Measurements from ENCODE around the gene OGDHL.
"Not testable (repeated sequence)": the region's sequence is repeated elsewhere in the genome, so short reads cannot be mapped to it uniquely, and the experiment has no call there.

The OGDHL gene

DNA sequence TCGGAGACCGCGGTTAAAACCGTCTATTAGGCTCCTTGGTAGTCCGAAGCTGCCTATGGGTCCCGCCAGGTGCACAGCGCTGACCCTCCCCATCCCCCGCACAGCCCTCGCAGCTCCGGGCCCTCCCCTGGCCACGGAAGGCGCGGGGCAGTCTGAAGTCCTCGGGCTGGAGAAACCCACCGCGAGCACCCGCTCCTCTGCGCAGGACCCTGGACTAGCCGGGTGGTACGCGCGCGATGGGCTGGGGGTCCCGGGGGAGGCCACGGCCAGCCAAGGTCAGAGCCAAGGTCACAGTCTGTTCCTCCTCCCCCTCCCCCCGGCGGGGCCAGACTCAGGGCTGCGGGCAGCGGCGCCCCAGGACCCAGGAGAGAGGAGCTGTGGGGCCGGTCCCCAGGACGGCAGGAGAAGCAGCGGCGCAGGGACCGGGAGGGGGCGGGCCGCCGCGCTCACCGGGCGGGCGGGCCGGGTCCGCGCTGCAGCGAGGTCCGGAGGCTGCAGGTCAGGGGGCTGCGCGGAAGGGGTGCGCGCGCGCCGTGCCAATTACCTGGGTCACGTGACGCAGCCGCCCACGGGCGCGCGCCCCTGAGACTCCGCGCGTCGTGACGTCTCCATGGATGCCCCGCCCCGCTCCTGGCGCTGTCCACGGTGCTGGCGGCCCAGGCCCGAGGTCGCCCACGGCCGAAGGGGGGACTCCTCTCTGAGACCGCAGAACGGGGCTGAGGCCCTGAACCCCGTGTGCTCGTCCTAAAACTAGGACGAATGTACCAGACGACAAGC is at the start of gene OGDHL:
Gene OGDHL (minus strand): TSS at position 535 of the 777 bp plus-strand sequence. CDS start 3,731 bp downstream, outside the sequence.
- peak; percentile 87 for DNase-seq

GRCh38 chr10:49803988-49804387 is 41.9 kb upstream of the OGDHL start:
- DNase-seq = no peak

DNA sequence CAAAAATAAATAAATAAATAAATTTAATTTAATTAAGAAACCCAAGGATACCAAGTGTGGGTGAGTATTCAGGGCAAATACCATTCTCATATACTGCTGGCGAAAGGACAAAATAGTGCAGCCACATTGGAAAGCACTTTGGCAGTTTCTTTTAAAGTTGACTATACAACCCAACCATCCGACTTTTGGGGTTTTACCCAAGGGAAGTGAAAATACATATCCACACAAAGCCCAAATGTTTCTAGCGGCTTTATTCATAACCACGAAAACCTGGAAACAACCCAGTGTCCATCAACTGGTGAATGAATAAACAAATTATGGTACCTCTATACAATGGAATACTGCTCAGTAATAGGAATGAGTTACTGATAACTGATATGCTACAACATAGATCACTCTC is 36.2 kb upstream of the OGDHL start:
- no peak for DNase-seq

GRCh38 chr10:49791100-49791499 is 29.0 kb upstream of the OGDHL start:
- DNase-seq = no peak

DNA sequence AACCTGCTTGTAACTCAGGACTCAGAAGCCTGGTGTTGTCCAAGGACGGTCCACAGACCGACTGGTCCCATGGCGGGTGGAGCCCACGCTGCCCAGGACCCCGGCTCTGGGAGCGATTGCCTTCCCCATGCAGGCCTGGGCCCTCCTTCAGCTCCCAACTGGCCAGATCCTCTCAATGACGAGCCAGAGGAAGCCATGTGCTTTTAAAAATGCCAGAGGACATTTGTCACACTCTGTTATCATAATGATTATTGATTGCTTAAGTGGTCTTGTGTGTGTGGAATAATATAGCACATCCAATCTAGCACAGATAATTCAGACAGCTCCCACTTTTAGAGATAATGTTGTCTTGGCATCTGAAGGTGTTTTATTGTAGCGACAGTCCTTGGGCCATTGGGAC is 22.6 kb upstream of the OGDHL start:
- no peak for DNase-seq

DNA sequence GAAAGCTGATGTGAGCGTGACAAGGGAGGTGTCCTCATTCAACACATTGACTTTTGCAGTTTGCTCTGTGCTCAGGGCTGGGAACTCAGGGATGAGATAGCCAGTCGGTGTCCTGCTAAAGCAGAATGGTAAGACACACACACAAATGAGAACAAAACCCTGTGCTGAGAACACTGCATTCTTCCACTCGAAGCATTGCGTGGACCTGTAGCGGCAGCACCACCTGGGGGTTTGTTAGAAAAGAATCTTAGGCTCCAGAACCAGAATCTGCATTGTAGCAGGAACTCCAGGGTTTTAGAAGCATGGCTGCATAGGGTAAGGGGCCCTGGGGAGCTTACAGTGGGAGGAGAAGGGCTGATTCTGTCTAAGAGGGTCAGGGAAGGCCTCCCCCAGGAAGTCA is 21.5 kb upstream of the OGDHL start:
- DNase-seq = peak; percentile 8

- DNase-seq = peak; percentile 42
Measured at GRCh38 chr10:49781247-49781646, 19.1 kb upstream of the OGDHL start.

GRCh38 chr10:49778197-49778596 is 16.1 kb upstream of the OGDHL start:
- no peak for DNase-seq

DNA sequence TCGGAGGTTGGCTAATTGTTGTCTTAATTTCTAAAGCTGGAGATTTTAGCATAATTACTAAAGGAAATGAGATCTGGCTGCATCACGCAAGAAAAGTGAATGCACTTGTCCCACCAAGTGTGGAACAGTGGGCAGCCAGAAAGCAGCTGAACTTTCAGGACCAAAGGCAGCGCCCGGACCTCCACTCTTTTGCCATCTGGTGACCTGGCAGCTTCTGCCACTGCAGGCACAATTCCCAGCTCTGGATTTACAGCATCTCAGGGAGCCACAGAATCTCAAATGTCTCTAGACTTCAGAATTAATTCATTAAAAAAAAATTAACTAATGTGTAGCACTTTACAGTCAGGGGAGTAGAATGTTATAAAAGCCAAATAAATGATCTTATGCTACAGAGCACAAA is 14.7 kb upstream of the OGDHL start:
- no peak for DNase-seq

DNA sequence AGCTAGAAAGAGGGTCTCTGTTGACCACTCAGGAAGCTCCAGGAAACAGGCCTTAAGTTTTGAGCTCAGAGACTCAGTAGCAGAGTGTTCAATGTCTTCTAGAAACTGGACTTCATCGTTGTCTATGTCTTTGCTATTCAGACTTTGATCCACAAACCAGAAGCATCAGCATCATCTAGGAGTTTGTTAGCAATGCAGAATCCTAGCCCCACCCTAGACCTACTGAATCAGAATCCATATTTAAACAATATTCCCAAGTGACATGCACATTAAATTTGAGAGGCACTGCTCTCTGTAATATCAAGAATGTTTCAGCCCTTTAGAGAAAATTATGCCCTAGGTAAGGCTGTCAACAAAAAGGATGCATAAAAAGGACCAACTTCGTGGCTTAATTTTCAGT is 12.9 kb upstream of the OGDHL start:
- DNase-seq = no peak

- not testable (repeated sequence) for DNase-seq
Measured at GRCh38 chr10:49772944-49773343, 10.8 kb upstream of the OGDHL start.

- DNase-seq = not testable (repeated sequence)
Measured at GRCh38 chr10:49771046-49771445, 8.9 kb upstream of the OGDHL start.

DNA sequence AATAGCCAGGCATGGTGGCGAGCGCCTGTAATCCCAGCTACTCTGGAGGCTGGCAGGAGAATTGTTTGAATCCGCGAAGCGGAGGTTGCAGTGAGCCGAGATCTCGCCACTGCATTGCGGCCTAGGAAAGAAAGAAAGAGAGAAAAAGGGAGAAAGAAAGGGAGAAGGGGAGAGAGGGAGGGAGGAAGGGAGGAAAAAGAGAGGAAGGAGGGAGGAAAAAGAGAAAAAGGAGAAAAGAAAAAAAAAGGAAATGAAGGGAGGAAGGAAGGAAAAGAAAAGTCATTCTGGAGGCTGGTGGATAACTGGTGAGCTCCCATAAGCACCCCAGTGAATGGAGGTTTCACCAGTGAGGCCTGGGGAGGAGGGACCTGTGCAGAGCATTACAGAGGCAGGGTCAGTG is 7.6 kb upstream of the OGDHL start:
- no peak for DNase-seq

GRCh38 chr10:49768731-49769130 is 6.6 kb upstream of the OGDHL start:
- no peak for DNase-seq

DNA sequence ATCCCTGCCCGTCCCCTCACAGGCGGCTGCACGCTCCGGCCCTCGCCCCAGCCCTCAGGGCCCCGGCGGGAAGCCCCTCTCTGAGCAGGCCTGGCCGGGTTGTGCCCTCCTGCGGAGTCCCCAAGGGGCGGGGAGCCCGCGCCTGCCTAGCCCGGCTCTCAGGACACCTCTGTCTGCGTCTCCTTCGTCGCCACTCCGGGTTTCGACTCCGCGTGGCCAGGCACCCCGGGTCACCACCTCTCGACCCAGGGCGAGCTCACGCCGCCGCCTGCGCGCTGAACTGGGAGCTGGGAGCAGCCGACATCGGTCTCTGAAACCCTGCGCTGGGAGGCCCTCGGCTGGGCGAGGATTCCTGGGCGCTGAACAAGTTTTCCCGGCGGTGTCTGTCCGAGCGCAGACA is 6.2 kb upstream of the OGDHL start:
- DNase-seq = no peak

- no peak for DNase-seq
Measured at GRCh38 chr10:49767752-49768151, 5.6 kb upstream of the OGDHL start.

DNA sequence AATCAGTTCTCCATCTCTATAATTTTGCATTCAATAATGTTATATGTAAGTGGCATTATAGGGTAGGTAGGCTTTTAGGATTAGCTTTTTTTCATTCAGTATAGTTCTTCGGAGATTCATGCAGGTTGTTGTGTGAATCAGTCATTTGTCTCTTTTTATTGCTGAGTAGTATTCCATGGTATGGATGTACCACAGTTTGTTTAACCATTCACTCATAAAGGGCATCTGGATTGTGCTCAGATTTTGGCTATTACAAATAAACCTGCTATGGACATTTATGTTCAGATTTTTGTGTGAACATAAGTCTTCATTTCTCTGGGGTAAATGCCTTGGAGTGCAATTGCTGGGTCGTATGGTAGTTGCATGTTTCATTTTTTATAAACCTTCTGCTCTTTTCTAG is 4.4 kb upstream of the OGDHL start:
- DNase-seq = no peak

DNA sequence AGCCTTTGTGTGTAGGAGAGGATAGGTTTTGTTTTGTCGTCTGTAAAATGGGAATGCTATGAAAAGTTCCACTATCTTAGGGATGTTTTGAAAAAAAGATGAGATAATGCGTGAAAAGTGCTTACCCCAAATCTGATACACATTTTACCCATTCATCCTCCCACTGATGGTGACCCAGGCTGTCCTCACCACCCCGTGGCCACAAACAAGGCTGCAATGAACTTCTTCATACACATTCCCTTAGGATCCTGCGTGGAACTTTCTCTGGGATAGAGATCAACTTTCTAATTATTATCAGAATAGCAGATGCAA is 399 bp upstream of the OGDHL start:
- DNase-seq = no peak

GRCh38 chr10:49761201-49761788 is 828 bp downstream of the OGDHL start:
- peak; percentile 49 for DNase-seq

DNA sequence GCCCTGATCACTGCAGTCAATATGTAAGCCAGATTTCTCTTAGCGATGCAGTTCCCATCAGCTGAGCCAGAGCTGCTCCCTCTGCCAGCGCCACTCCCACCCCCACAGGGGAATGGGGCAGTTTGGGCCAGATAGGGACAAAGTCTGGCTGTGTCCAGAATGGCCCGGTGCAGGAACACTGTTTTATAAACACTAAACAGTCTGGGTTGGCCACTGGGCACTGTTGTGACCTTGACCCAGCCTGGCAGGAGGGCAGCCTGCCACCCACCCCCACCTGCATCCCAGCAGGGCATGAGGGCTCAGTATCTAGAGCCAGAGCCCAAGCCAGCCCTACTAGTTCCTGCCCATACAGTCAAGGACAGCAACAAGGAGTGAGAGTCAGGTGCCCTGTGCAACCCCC is 1.3 kb downstream of the OGDHL start:
- DNase-seq = no peak

DNA sequence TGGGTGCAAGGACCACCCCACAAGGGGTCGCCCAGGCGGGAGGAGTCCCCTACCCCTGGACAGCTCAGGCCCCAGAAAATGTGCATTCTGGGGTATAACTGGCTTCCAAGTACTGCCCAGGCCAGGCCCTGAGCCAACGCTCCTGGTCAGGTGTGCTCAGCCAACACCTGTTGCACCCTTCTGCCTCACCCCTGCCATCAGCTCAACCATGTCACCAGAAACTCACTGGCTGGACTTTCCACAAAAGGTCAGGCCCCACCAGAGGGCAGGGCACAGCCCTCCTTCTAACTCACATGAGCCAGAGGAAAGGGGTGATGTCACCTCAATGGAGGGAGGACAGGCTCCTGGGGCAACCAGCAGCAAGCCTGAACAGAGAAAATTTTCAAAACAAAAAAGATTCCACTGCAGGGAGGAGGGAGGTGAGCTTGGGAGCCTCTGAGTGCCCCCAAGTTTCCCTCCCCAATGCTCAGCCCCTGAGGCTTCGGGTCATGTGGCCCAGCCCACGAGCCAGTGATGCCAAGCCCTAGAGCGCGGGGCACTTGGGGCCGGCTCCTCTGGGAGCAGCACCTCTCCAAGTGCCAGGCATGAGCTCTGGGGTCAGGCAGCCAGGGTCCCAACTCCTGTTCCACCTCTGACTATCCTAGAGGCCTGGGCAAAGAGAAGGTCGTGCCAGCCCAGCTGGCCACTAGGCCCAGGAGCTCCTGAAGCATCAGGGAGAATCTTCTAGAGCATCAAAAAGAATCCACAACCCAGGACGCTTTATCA is 2.2 kb downstream of the OGDHL start:
- DNase-seq = no peak

DNA sequence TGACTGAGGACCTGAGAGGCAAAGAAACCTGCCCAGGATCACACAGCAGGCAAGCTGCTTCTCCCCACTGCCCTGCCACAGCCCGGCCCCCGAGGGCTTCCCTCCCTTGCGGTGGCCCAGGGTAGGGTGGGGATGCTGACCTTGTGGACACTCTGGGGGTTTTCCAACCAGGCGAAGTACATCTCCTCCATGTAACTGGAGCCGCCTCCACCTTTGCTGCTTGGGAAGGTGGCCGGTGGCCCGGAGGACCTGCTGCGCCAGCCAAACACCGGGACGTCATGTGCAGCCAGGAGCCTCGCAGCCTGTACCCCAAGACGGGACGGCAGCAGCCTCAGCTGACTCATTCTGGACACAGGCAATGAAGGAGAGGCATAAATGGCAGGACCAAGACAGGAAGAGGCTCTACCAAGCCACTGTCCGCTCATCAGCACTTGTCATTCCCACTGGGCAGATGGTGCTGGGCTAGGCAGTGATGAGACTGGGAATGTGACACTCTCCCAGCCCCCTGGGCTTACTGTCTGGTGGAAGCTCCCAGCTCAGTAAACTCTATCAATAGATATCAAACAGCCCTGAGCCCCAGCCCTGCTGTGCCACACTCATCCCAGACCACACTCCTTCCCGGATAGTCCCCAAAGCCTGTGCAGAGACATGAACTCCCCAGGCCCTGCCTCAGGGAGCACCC is 3.7 kb downstream of the OGDHL start:
- peak; percentile 2 for DNase-seq

- no peak for DNase-seq
Measured at GRCh38 chr10:49756641-49757040, 5.5 kb downstream of the OGDHL start.

DNA sequence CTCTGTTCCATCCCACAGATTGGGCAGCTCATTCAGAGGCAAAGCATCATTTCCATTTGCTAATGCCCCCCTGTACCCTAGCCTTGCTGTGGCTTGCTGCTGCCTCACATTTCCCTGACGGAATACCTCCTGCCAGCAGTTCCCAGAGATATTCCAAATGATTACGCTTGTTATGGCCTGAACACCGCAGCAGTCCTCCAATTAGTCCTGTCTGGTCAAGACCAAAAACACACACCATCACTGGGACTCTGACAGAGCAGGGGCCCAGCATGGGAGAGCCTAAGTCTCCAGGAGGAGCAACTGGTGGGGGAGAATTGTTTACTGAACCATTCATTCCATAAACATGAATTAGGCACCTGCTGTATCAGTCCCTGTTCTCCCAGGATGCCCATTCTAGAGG is 6.1 kb downstream of the OGDHL start:
- DNase-seq = no peak

Measured in NCI-H69 (cell line).